ENCODE measurements around the gene RHNO1. TPM values are rescaled to one million over a fixed set of nuclear protein-coding genes. Genes with fewer than 3 reads are reported as not detected.

The RHNO1 gene
- total and polyA plus RNA-seq, 2 of the 13 experiments (the other 11 are each of a cell fraction or from before 2014, with no cell fraction given), result 27.2 to 49.6 TPM

GRCh38 chr12:2877047-2877952, at the start of gene RHNO1, which contains the start of gene FOXM1 (continued):
- peak; percentile 65; the same call in 1 of the 2 replicates for TF ChIP-seq ZNF574 (CRISPR knock-in tag; IDR thresholded peaks at IDR 0.05)
- peak; percentile 61 to 81; a peak in 3 of 4 replicates for TF ChIP-seq POLR2A (IDR thresholded peaks at IDR 0.05; ENCODE audit: insufficient read depth in 1 of 2, low read depth in 2 of 2, low read length in 2 of 2)
- TF ChIP-seq JARID2 (CRISPR knock-in tag; IDR thresholded peaks at IDR 0.05; ENCODE audit: insufficient replicate concordance), result no peak
- no peak; the same call in 1 of the 2 replicates for TF ChIP-seq ZNF598 (CRISPR knock-in tag; IDR thresholded peaks at IDR 0.05; ENCODE audit: borderline replicate concordance)
- peak; percentile 66; the same call in 1 of the 2 replicates for TF ChIP-seq ZC3H13 (CRISPR knock-in tag; IDR thresholded peaks at IDR 0.05)
- TF ChIP-seq ZNF652 (CRISPR knock-in tag; IDR thresholded peaks at IDR 0.05; ENCODE audit: borderline replicate concordance, low read depth), result no peak
- no peak for TF ChIP-seq AFF4 (CRISPR knock-in tag; IDR thresholded peaks at IDR 0.05)
- 0 out of 2 replicates have a peak, but pooled peaks have one; percentile 73 for TF ChIP-seq ELF4 (CRISPR knock-in tag; IDR thresholded peaks at IDR 0.05; ENCODE audit: borderline replicate concordance)
- TF ChIP-seq TEAD3 (CRISPR knock-in tag; optimal IDR thresholded peaks at IDR 0.05; ENCODE audit: borderline replicate concordance), result peak; percentile 81
- no peak for TF ChIP-seq RFXANK (CRISPR knock-in tag; IDR thresholded peaks at IDR 0.05)
- TF ChIP-seq ZBTB44 (CRISPR knock-in tag; IDR thresholded peaks at IDR 0.05), result no peak
- peak; percentile 40; the same call in 1 of the 2 replicates for TF ChIP-seq KAT7 (CRISPR knock-in tag; IDR thresholded peaks at IDR 0.05; ENCODE audit: borderline replicate concordance)
- TF ChIP-seq MNT (IDR thresholded peaks at IDR 0.05), result 0 out of 2 replicates have a peak, but pooled peaks have one; percentile 19
- TF ChIP-seq ZC3H4 (CRISPR knock-in tag; IDR thresholded peaks at IDR 0.05; ENCODE audit: borderline replicate concordance), result no peak
- TF ChIP-seq SP4 (CRISPR knock-in tag; IDR thresholded peaks at IDR 0.05), result peak; percentile 64; the same call in 1 of the 2 replicates
- TF ChIP-seq ZNF674 (CRISPR knock-in tag; IDR thresholded peaks at IDR 0.05; ENCODE audit: low read depth), result 0 out of 2 replicates have a peak, but pooled peaks have one; percentile 60
- peak; percentile 46; the same call in 1 of the 2 replicates for TF ChIP-seq GMEB2 (CRISPR knock-in tag; IDR thresholded peaks at IDR 0.05; ENCODE audit: low read depth)
